Skin of body (tissue), 2 donors: ENCODE measurements around the gene PERP. TPM values are rescaled to one million over a fixed set of nuclear protein-coding genes. Genes with fewer than 3 reads are reported as not detected.
"Not testable (repeated sequence)": the region's sequence is repeated elsewhere in the genome, so short reads cannot be mapped to it uniquely, and the experiment has no call there.

Source experiments
- DNase-seq: peaks from one replicate; lab custom pipeline; 2025; lab: John Stamatoyannopoulos, UW
- total RNA-seq: library from RNA; depleted of rRNA; stranded (reverse); fragments of >200 nt; gene quantifications from one replicate; pipeline ENCODE4 v1.2.3, GENCODE V29; 2014

The PERP gene
- total RNA-seq, 1 donor from 2014 or later: 162 TPM

GRCh38 chr6:138105446-138105845, 1.8 kb downstream of the PERP start:
- no peak for DNase-seq

GRCh38 chr6:138104618-138105213, 2.5 kb downstream of the PERP start:
- no peak for DNase-seq

- no peak for DNase-seq
Observed at GRCh38 chr6:138103871-138104270, 3.3 kb downstream of the PERP start.

GRCh38 chr6:138101946-138102731, 5.1 kb downstream of the PERP start:
- no peak for DNase-seq

GRCh38 chr6:138099832-138100231, 7.4 kb downstream of the PERP start:
- peak; percentile 52 for DNase-seq

GRCh38 chr6:138098306-138098705, 8.9 kb downstream of the PERP start:
- DNase-seq: no peak

GRCh38 chr6:138094260-138094659, 13.0 kb downstream of the PERP start:
- DNase-seq: no peak

GRCh38 chr6:138093632-138094031, 13.6 kb downstream of the PERP start:
- DNase-seq: no peak

- DNase-seq: no peak
Observed at GRCh38 chr6:138092686-138093085, 14.5 kb downstream of the PERP start.

GRCh38 chr6:138089325-138089724, 17.9 kb downstream of the PERP start:
- DNase-seq: no peak

GRCh38 chr6:138088326-138088762, 18.9 kb downstream of the PERP start:
- no peak for DNase-seq

- DNase-seq: no peak
Observed at GRCh38 chr6:138087593-138088325, 19.5 kb downstream of the PERP start.

- DNase-seq: no peak
Observed at GRCh38 chr6:138086573-138087196, 20.5 kb downstream of the PERP start.

- no peak for DNase-seq
Observed at GRCh38 chr6:138085839-138086222, 21.4 kb downstream of the PERP start.

GRCh38 chr6:138084904-138085838, 22.0 kb downstream of the PERP start:
- DNase-seq: no peak

- DNase-seq: no peak
Observed at GRCh38 chr6:138082232-138082631, 25.0 kb downstream of the PERP start.

GRCh38 chr6:138079556-138079955, 27.7 kb downstream of the PERP start:
- not testable (repeated sequence) for DNase-seq

GRCh38 chr6:138078491-138078890, 28.7 kb downstream of the PERP start:
- DNase-seq: no peak

GRCh38 chr6:138073264-138073663, 34.0 kb downstream of the PERP start:
- no peak for DNase-seq

GRCh38 chr6:138063726-138064125, 43.5 kb downstream of the PERP start:
- no peak for DNase-seq

GRCh38 chr6:138054982-138055381, 52.2 kb downstream of the PERP start:
- no peak for DNase-seq
